ENCODE measurements around the gene ANKDD1B.
"Not testable (repeated sequence)": the region's sequence is repeated elsewhere in the genome, so short reads cannot be mapped to it uniquely, and the experiment has no call there.

The ANKDD1B gene

GRCh38 chr5:75611311-75612225 lies at the start of gene ANKDD1B:
ANKDD1B (plus strand) TSS chr5:75611453; CDS start chr5:75611635, 182 bp downstream.
- DNase-seq (ENCODE audit: low spot score), result no peak

- not testable (repeated sequence) for DNase-seq (ENCODE audit: low spot score)
Observed at GRCh38 chr5:75565991-75566709, 45.1 kb upstream of the ANKDD1B start.

DNA sequence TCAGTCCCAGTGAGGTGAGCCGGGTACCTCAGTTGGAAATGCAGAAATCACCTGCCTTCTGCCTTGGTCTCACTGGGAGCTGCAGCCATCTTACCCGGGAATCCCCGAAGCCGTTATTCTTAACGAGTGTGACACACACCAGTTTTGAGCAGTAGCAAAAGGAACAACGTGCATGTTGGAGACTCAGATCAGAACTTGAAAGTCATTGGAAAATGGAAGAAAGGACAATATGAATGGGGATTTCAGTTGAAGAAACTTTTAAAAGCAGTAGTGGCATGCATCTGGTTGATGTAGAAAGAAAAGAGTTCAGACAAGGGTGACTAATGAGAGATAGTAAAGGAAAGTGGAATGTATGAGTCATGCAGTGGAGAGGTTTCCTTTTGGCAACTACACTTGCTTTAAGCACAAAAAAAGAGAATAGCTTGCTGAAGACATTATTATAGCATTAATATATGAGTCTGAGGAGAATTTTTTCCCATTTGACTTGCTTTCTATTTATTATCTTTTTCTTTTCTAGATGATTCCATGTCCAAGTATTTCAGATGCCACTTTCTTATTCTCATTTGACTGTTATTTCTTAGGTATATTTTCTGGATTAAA lies 44.4 kb upstream of the ANKDD1B start:
- DNase-seq (ENCODE audit: low spot score), result peak; percentile 46

- DNase-seq (ENCODE audit: low spot score), result no peak
Observed at GRCh38 chr5:75567710-75568109, 43.5 kb upstream of the ANKDD1B start.

DNA sequence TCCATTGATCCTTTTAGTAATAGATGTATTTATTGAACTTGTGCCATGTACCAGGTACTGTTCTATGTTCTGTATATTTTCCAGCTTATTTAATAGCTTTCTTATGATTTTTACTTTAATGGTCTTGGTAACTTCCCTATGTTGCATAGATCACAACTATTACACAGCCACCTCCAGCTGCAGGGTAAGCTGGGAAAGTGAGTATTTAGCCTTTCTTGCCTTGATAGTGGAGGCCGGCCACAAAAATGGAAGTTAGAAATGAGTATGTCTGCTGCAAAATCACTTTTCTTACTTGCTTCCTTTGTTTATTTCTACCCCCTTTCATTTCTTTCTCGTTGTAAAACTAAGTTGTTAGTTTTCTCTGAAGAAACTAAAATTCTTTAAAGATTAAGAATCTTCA lies 43.1 kb upstream of the ANKDD1B start:
- no peak for DNase-seq (ENCODE audit: low spot score)

- DNase-seq (ENCODE audit: low spot score), result peak; percentile 31
Observed at GRCh38 chr5:75571547-75571946, 39.7 kb upstream of the ANKDD1B start.

- peak; percentile 60 for DNase-seq (ENCODE audit: low spot score)
Observed at GRCh38 chr5:75574791-75575190, 36.5 kb upstream of the ANKDD1B start.

DNA sequence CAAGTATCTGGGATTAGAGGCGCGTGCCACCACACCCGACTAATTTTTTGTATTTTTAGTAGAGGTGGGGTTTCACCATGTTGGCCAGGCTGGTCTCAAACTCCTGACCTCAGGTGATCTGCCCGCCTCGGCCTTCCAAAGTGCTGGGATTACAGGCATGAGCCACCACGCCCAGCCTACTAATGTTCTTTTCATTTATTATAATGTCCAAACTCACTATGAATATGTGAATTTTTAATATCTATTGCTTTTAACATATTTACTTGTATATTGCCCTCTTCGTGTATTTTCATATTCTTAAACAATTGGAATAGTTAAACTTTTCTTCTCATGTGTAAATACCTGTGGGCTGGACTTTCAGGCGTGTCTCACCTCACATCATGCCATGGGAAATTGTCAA lies 33.0 kb upstream of the ANKDD1B start:
- DNase-seq (ENCODE audit: low spot score), result not testable (repeated sequence)

- DNase-seq (ENCODE audit: low spot score), result no peak
Observed at GRCh38 chr5:75584641-75585040, 26.6 kb upstream of the ANKDD1B start.

DNA sequence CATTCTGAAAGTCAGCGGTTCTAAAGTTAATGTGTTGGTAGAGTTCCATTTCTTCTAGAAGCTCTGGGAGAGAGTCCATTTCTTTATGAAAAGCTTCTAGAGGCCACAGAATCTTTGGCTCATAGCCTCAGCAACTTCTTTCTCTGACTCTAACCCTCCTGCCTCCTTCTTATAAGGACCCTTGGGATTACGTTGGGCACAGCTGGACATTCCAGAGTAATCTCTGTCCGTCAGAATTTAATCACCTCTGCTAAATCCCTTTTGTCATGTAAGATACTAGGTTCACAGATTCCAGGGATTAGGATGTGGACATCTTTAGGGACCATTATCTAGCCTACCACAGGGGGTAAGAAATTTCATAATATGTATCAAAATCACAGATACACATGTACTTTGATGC lies 22.6 kb upstream of the ANKDD1B start:
- DNase-seq (ENCODE audit: low spot score), result no peak

GRCh38 chr5:75600535-75600934 lies 10.7 kb upstream of the ANKDD1B start:
- DNase-seq (ENCODE audit: low spot score), result no peak

GRCh38 chr5:75601567-75601966 lies 9.7 kb upstream of the ANKDD1B start:
- no peak for DNase-seq (ENCODE audit: low spot score)

- no peak for DNase-seq (ENCODE audit: low spot score)
Observed at GRCh38 chr5:75601996-75602395, 9.3 kb upstream of the ANKDD1B start.

GRCh38 chr5:75603371-75603770 lies 7.9 kb upstream of the ANKDD1B start:
- DNase-seq (ENCODE audit: low spot score), result no peak

GRCh38 chr5:75603821-75604220 lies 7.4 kb upstream of the ANKDD1B start:
- DNase-seq (ENCODE audit: low spot score), result no peak

DNA sequence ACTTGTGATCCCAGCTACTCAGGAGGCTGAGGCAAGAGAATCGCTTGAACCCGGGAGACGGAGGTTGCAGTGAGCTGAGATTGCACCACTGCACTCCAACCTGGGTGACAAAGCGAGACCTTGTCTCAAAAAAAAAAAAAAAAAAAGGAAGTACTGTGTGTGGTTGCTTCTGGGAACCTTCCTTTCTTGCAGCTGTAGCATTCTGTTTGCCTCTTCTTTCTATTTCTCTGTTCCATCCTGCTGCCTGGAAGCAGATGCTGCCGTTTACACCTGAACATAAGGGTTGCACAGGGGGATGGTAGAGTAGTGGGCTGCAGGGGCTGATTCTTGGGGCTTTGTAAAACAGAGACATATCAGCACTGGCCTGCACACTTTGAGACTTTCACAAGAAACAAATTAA lies 3.9 kb upstream of the ANKDD1B start:
- not testable (repeated sequence) for DNase-seq (ENCODE audit: low spot score)

DNA sequence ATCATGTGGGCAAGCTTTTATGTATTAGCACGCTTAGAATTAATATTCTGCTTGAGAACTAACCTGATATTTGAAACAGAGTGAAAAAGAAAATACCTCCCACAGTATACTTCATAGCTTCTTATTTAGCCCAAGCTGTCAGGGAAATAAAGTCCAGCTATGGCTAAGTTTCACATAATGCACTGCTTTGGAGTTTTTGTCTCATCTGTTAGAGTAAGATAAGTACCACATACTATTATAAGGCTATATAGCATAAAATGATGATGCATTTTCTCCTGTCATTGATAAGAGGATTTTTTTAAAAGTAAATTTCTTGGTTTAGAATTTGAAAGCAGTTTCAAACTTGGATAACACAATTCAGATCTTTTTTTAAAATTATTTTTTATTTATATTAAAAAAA lies 2.4 kb upstream of the ANKDD1B start:
- no peak for DNase-seq (ENCODE audit: low spot score)

GRCh38 chr5:75610201-75610600 lies 1.1 kb upstream of the ANKDD1B start:
- DNase-seq (ENCODE audit: low spot score), result no peak

GRCh38 chr5:75610859-75611310 lies 368 bp upstream of the ANKDD1B start:
- DNase-seq (ENCODE audit: low spot score), result not testable (repeated sequence)

GRCh38 chr5:75612226-75612569 lies 945 bp downstream of the ANKDD1B start:
- no peak for DNase-seq (ENCODE audit: low spot score)

DNA sequence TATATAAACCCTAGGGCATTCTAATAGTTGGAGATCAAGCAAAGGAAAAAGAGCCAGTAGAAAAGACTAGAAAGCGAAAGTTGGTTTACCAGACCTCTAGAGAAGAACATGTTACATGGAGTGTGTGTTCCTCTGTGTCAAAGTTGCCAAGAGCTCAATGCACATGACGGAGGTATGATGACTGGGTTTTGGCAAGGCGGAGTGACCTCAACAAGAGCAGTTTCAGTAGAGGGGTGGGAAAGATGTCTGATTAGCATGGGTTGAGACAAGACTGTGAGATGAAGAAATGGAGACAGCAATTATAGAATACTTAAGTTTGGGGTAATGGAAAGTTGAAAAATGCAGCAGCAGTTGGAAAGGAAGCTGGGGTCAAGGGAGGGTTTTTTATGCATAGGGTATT lies 1.6 kb downstream of the ANKDD1B start:
- DNase-seq (ENCODE audit: low spot score), result no peak

GRCh38 chr5:75614176-75614575 lies 2.9 kb downstream of the ANKDD1B start:
- no peak for DNase-seq (ENCODE audit: low spot score)

- no peak for DNase-seq (ENCODE audit: low spot score)
Observed at GRCh38 chr5:75616371-75616881, 5.2 kb downstream of the ANKDD1B start.

All from NAMALWA (cell line).